Heart left ventricle (tissue), 13 donors: ENCODE results near the gene HSPB3.

Source experiments
- POLR2A ChIP-seq, 2 donors: fragments of 450-650 bp; IDR thresholded peaks; one replicate each; pipeline ENCODE4 v1.6.1; 2017; ENCODE audit warnings: antibody characterized with exemption in 2 of 2, mild to moderate bottlenecking in 2 of 2, moderate library complexity in 2 of 2
- TF ChIP-seq, protein P1 (sequence below), 12 donors: fragments of 200-600 bp; sonication (generic) in 4 of 12; IDR thresholded peaks; one replicate each; pipeline versions ENCODE4 v1.5.0 to v1.8.0; 2018 to 2022; ENCODE audit warnings: antibody characterized with exemption in 12 of 12, mild to moderate bottlenecking in 5 of 12
- donor health status: ischemic (EF 13 %, LVEDD 7.1; RV severe dilation, severe dysfunction).
- donor health status: DM: no; HTN: yes; CAD: no.
- donor health status: DM: no; HTN: no; CAD: no.
- donor health status: ischemic (EF 25% LVEDD 6.9; RV normal size, moderate dysfunction).
- donor health status: ischemic (EF 25% LVEDD 5.7; RV mildly dilated, moderate dysfunction).
- donor health status: ischemic (EF 35%, LVEDD 5.7; RV mildly dilated, moderate dysfunction).
- donor health status: nonischemic (EF 11% LVEDD 7.7; RV severe dilation, severe dysfunction).
- donor health status: DM: yes; HTN: yes; CAD: no.
- donor health status: PGD.
- donor health status: ischemic (EF 29% LVEDD 5.4; RV normal size, mild dysfunction).
- donor health status: nonischemic (EF 23%, LVEDD 6.1; RV moderate dilation, normal function).

DNA sequence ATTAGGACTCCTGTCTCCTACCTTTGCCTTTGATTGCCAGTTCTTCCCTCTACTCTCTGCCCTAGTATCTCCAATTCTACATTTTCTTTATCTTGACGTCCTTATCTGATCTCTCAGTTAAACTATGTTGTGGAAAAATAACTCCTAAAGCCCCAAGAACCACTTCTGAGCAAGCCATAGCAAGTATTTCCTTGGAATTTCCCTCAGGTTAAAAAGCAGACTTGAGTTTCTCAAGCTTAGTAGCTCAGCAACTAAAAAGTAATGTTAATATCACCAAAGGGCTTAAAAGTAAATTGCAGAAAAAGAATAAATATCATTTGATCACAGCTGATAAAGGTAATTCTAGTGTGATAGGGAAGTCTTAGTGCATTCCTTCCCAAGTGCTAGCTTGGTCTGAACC, 13.2 kb upstream of the HSPB3 start:
- TF ChIP-seq, protein P1, sequence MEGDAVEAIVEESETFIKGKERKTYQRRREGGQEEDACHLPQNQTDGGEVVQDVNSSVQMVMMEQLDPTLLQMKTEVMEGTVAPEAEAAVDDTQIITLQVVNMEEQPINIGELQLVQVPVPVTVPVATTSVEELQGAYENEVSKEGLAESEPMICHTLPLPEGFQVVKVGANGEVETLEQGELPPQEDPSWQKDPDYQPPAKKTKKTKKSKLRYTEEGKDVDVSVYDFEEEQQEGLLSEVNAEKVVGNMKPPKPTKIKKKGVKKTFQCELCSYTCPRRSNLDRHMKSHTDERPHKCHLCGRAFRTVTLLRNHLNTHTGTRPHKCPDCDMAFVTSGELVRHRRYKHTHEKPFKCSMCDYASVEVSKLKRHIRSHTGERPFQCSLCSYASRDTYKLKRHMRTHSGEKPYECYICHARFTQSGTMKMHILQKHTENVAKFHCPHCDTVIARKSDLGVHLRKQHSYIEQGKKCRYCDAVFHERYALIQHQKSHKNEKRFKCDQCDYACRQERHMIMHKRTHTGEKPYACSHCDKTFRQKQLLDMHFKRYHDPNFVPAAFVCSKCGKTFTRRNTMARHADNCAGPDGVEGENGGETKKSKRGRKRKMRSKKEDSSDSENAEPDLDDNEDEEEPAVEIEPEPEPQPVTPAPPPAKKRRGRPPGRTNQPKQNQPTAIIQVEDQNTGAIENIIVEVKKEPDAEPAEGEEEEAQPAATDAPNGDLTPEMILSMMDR (IDR thresholded peaks at IDR 0.05) = no peak
- TF ChIP-seq POLR2A (IDR thresholded peaks at IDR 0.05) = no peak
